Right renal cortex interstitium (tissue), 3 donors: Measurements from ENCODE around the gene PNPLA4. TPM values are rescaled to one million over a fixed set of nuclear protein-coding genes. Genes with fewer than 3 reads are reported as not detected.

Source experiments
- DNase-seq, 3 donors: peaks; one replicate each; pipeline ENCODE4 v3.0.0-alpha.2; 2013; ENCODE audit warnings: low read depth in 3 of 3, low spot score in 2 of 3
- polyA plus RNA-seq, 3 donors: library from polyadenylated mRNA; unstranded; fragments of 120-200 nt; gene quantifications; one replicate each; pipeline ENCODE4 v1.2.1, GENCODE V29; 2013; ENCODE audit not compliant: insufficient read length in 3 of 3

The PNPLA4 gene
- polyA plus RNA-seq: 10 to 100 TPM; 27.0 to 30.5 (median 28.9) TPM

- DNase-seq: peak; percentile 56 to 72 (median 65)
These were observed at the start of gene PNPLA4 for GRCh38 chrX:7927259-7928167. PNPLA4 (minus strand) TSS chrX:7927413; CDS start chrX:7926119, 1,294 bp downstream.

- DNase-seq: no peak
These were observed 45.4 kb upstream of the PNPLA4 start for GRCh38 chrX:7972586-7972985.

- DNase-seq: no peak
These were observed 43.2 kb upstream of the PNPLA4 start for GRCh38 chrX:7970428-7970827.

- no peak for DNase-seq
These were observed 38.2 kb upstream of the PNPLA4 start for GRCh38 chrX:7965436-7965835.

GRCh38 chrX:7960246-7960645, 33.0 kb upstream of the PNPLA4 start:
- no peak for DNase-seq

GRCh38 chrX:7953446-7953845, 26.2 kb upstream of the PNPLA4 start:
- no peak for DNase-seq

- DNase-seq: no peak
These were observed 23.7 kb upstream of the PNPLA4 start for GRCh38 chrX:7950865-7951264.

- DNase-seq: no peak
These were observed 21.3 kb upstream of the PNPLA4 start for GRCh38 chrX:7948483-7948882.

- no peak for DNase-seq
These were observed 19.7 kb upstream of the PNPLA4 start for GRCh38 chrX:7946960-7947359.

GRCh38 chrX:7943600-7944245, 16.5 kb upstream of the PNPLA4 start:
- DNase-seq: no peak

GRCh38 chrX:7941390-7942042, 14.3 kb upstream of the PNPLA4 start:
- DNase-seq: no peak

GRCh38 chrX:7934026-7934425, 6.8 kb upstream of the PNPLA4 start:
- no peak for DNase-seq

GRCh38 chrX:7926914-7927258, 327 bp downstream of the PNPLA4 start:
- DNase-seq: no peak

GRCh38 chrX:7926501-7926900, 712 bp downstream of the PNPLA4 start:
- DNase-seq: no peak

GRCh38 chrX:7925867-7926472, 1.2 kb downstream of the PNPLA4 start:
- no peak for DNase-seq

GRCh38 chrX:7921750-7922149, 5.5 kb downstream of the PNPLA4 start:
- DNase-seq: no peak

- no peak for DNase-seq
These were observed 18.4 kb downstream of the PNPLA4 start for GRCh38 chrX:7908821-7909220.

GRCh38 chrX:7904562-7904961, 22.7 kb downstream of the PNPLA4 start:
- DNase-seq: no peak

GRCh38 chrX:7891928-7892327, 35.3 kb downstream of the PNPLA4 start:
- no peak for DNase-seq

GRCh38 chrX:7889680-7890079, 37.5 kb downstream of the PNPLA4 start:
- no peak for DNase-seq

- DNase-seq: no peak
These were observed 38.1 kb downstream of the PNPLA4 start for GRCh38 chrX:7889135-7889534.
